ENCODE measurements around the gene ALPL. TPM values are rescaled to one million over a fixed set of nuclear protein-coding genes. Genes with fewer than 3 reads are reported as not detected.

The ALPL gene
- total RNA-seq, 1 experiment from 2014 or later: not detected

DNA sequence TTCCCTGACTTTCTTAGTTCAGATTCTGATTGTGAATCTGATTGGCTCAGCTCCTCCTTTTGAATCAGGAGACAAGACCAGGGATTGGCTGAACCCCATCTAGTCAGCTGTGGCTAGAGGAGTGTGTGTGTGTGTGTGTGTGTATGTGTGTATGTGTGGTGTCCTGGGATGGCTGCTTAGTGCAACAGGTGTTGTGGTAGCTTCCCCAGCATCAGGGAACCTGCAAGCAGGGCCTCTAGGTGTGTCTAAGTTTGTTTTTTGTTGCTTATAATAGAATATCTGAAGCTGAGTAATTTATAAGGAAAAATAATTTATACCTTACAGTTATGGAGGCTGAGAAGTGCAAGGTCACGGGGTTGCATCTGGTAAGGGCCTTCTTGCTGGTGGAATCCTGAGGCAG lies 13.2 kb upstream of the ALPL start:
- CTCF ChIA-PET: no interaction called here
- H3K27ac ChIP-seq: no peak overlapping the region
- H2AFZ ChIP-seq: no peak overlapping the region
- no peaks in the 10 kb centered on the region for H3K9me2 ChIP-seq (ENCODE audit: insufficient read depth)
- no peaks in the 10 kb centered on the region for H4K20me1 ChIP-seq (ENCODE audit: insufficient read depth)
- no peaks in the 10 kb centered on the region; the same call in 1 of the 2 replicates for H3K9me3 ChIP-seq (ENCODE audit: insufficient read depth, low read depth)
- no peak overlapping the region for H3K4me3 ChIP-seq
- H3K79me2 ChIP-seq (ENCODE audit: low read depth): no peaks in the 10 kb centered on the region
- POLR2A ChIA-PET (ENCODE audit: unreplicated experiment): no interaction called here
- BruUV-seq (replicated peaks): no TSS peak
- no peaks in the 10 kb centered on the region for H3K36me3 ChIP-seq (ENCODE audit: low read depth)
- no peaks in the 10 kb centered on the region for H3K27me3 ChIP-seq (ENCODE audit: insufficient read depth, low read depth)
- H3K4me2 ChIP-seq: no peak overlapping the region
- intact Hi-C loops (cut with micrococcal nuclease; ENCODE audit: unreplicated experiment): no loop called here
- TF ChIP-seq EZH2 (IDR thresholded peaks at IDR 0.05; ENCODE audit: low read depth): no peak
- TF ChIP-seq, protein P1, sequence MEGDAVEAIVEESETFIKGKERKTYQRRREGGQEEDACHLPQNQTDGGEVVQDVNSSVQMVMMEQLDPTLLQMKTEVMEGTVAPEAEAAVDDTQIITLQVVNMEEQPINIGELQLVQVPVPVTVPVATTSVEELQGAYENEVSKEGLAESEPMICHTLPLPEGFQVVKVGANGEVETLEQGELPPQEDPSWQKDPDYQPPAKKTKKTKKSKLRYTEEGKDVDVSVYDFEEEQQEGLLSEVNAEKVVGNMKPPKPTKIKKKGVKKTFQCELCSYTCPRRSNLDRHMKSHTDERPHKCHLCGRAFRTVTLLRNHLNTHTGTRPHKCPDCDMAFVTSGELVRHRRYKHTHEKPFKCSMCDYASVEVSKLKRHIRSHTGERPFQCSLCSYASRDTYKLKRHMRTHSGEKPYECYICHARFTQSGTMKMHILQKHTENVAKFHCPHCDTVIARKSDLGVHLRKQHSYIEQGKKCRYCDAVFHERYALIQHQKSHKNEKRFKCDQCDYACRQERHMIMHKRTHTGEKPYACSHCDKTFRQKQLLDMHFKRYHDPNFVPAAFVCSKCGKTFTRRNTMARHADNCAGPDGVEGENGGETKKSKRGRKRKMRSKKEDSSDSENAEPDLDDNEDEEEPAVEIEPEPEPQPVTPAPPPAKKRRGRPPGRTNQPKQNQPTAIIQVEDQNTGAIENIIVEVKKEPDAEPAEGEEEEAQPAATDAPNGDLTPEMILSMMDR (conservative IDR thresholded peaks at IDR 0.05): no peak
- H3K4me1 ChIP-seq (replicated peaks; ENCODE audit: insufficient read depth): no peaks in the 10 kb centered on the region
- no peaks in the 10 kb centered on the region for H3F3A ChIP-seq (ENCODE audit: insufficient read depth, low read depth)
- DNase-seq: no peak

DNA sequence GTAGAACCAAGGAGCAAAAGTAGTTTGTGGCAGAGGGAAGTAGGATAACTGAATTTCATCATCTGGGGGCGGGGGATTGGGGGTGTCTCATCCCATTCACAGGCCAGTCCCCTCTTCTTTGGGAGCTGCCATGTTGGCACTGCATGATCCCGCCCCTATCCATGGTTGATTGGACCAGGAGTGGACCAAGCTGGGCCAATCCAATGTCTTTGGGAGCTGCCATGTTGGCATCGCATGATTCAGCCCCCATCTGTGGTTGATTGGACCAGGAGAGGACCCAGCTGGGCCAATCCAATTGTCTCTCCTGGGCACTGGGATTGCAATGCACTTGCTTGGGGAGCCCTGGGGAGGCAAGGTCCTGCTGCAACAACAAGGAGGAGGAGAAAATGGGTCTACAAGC lies 12.3 kb upstream of the ALPL start:
- TF ChIP-seq, protein P1 (conservative IDR thresholded peaks at IDR 0.05): no peak
- no peak for TF ChIP-seq EZH2 (IDR thresholded peaks at IDR 0.05; ENCODE audit: low read depth)
- Histone ChIP-seq H3K79me2 (ENCODE audit: low read depth) (no peaks in the 10 kb centered on the region), H3K9me3 (ENCODE audit: insufficient read depth, low read depth) (no peaks in the 10 kb centered on the region; the same call in 1 of the 2 replicates), H3K27ac (no peak overlapping the region), H2AFZ (no peak overlapping the region), H3K4me3 (no peak overlapping the region), H3K27me3 (ENCODE audit: insufficient read depth, low read depth) (no peaks in the 10 kb centered on the region), H3K9me2 (ENCODE audit: insufficient read depth) (no peaks in the 10 kb centered on the region), H3K4me2 (no peak overlapping the region), H4K20me1 (ENCODE audit: insufficient read depth) (no peaks in the 10 kb centered on the region), H3K36me3 (ENCODE audit: low read depth) (no peaks in the 10 kb centered on the region), H3F3A (ENCODE audit: insufficient read depth, low read depth) (no peaks in the 10 kb centered on the region), H3K4me1 (replicated peaks; ENCODE audit: insufficient read depth) (no peaks in the 10 kb centered on the region)
- intact Hi-C loops (cut with micrococcal nuclease; ENCODE audit: unreplicated experiment): no loop called here
- ChIA-PET POLR2A (ENCODE audit: unreplicated experiment) (interaction anchor here (0.6 kb wide), 1 partner anchor 111 kb away, joined by 3 read pairs; no protein-coding TSS in a partner anchor), CTCF (no interaction called here)
- DNase-seq: no peak
- no TSS peak for BruUV-seq (replicated peaks)

DNA sequence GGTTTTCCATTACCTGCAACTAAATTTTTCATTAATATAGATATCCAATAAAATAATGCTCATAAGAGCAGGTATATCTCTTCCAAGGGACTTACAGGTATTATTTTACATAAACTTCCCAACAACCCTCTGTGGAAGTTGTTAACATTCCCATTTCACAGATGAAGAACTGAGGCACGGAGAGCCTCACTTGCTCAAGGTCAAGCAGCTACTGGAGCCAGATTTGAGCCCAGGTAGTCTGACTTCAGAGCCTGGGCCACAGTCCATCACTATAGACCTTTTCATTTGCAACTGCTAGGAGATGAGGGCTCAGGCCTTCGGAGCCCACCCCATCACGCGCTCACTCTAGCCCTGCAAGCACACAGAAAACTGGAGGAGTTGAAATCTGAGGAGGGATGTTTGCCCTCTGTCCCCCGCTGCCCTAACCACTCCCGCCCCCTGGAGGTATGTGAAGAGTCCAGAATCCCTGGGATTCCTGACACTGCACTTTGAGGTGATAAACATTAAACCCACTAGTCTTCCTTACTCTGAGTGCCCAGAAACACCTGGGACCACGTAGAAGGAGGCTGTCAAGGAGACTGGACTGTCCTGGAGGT lies 11.7 kb upstream of the ALPL start:
- Histone ChIP-seq H3K4me3 (no peak overlapping the region), H3K27ac (no peak overlapping the region), H3K4me2 (no peak overlapping the region), H3F3A (ENCODE audit: insufficient read depth, low read depth) (no peaks in the 10 kb centered on the region), H3K79me2 (ENCODE audit: low read depth) (no peaks in the 10 kb centered on the region), H3K9me3 (ENCODE audit: insufficient read depth, low read depth) (no peaks in the 10 kb centered on the region; the same call in 1 of the 2 replicates), H2AFZ (no peak overlapping the region), H3K4me1 (replicated peaks; ENCODE audit: insufficient read depth) (no peaks in the 10 kb centered on the region), H4K20me1 (ENCODE audit: insufficient read depth) (no peaks in the 10 kb centered on the region), H3K27me3 (ENCODE audit: insufficient read depth, low read depth) (no peaks in the 10 kb centered on the region), H3K9me2 (ENCODE audit: insufficient read depth) (no peaks in the 10 kb centered on the region), H3K36me3 (ENCODE audit: low read depth) (no peaks in the 10 kb centered on the region)
- TF ChIP-seq, protein P1 (conservative IDR thresholded peaks at IDR 0.05): no peak
- no peak for TF ChIP-seq EZH2 (IDR thresholded peaks at IDR 0.05; ENCODE audit: low read depth)
- ChIA-PET POLR2A (ENCODE audit: unreplicated experiment) (no interaction called here), CTCF (no interaction called here)
- BruUV-seq (replicated peaks): no TSS peak
- intact Hi-C loops (cut with micrococcal nuclease; ENCODE audit: unreplicated experiment): no loop called here
- no peak for DNase-seq
